ENCODE measurements around the gene TRIM38. TPM values are rescaled to one million over a fixed set of nuclear protein-coding genes. Genes with fewer than 3 reads are reported as not detected.
A peak's percentile ranks its signal among the peaks of the same experiment; 100 is the strongest.

Gene TRIM38
- total and polyA plus RNA-seq, 2 of the 13 experiments (the other 11 are each of a cell fraction or from before 2014, with no cell fraction given): 2.5 to 3.1 TPM

DNA sequence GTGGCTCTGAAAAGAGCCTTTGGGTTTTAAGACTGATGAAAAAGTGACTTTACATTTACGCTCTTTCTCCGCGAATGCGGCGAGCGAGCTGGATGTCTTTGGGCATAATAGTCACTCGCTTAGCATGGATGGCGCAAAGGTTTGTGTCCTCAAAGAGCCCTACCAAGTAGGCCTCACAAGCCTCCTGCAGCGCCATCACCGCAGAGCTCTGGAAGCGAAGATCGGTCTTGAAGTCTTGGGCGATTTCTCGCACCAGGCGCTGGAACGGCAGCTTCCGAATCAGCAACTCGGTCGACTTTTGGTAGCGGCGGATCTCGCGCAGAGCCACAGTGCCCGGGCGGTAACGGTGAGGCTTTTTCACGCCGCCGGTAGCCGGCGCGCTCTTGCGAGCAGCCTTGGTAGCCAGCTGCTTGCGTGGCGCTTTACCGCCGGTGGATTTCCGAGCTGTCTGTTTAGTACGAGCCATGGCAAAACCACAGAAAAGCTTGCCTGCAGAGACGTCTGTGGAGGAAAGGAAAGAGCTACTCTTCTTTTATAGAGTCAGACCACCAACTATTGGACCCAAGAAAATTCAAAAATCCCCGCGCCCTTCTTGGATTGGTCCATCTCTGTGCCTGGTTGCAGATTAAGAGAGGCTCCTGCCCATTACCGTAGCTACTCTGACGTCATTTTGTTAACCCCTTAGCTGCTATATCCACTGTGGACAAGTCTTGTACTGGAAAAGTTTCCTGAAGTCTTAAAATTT is 69.2 kb downstream of the TRIM38 start (continued):
- peak; percentile 91 for TF ChIP-seq ZNF142 (CRISPR knock-in tag; IDR thresholded peaks at IDR 0.05)
- TF ChIP-seq, protein P1, sequence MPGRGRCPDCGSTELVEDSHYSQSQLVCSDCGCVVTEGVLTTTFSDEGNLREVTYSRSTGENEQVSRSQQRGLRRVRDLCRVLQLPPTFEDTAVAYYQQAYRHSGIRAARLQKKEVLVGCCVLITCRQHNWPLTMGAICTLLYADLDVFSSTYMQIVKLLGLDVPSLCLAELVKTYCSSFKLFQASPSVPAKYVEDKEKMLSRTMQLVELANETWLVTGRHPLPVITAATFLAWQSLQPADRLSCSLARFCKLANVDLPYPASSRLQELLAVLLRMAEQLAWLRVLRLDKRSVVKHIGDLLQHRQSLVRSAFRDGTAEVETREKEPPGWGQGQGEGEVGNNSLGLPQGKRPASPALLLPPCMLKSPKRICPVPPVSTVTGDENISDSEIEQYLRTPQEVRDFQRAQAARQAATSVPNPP (CRISPR knock-in tag; IDR thresholded peaks at IDR 0.05): no peak
- TF ChIP-seq ZNF652 (CRISPR knock-in tag; IDR thresholded peaks at IDR 0.05; ENCODE audit: borderline replicate concordance, low read depth): peak; percentile 100
- 0 out of 2 replicates have a peak, but pooled peaks have one; percentile 12 for TF ChIP-seq ZSCAN9 (CRISPR knock-in tag; IDR thresholded peaks at IDR 0.05; ENCODE audit: borderline replicate concordance)
- TF ChIP-seq, protein P2, sequence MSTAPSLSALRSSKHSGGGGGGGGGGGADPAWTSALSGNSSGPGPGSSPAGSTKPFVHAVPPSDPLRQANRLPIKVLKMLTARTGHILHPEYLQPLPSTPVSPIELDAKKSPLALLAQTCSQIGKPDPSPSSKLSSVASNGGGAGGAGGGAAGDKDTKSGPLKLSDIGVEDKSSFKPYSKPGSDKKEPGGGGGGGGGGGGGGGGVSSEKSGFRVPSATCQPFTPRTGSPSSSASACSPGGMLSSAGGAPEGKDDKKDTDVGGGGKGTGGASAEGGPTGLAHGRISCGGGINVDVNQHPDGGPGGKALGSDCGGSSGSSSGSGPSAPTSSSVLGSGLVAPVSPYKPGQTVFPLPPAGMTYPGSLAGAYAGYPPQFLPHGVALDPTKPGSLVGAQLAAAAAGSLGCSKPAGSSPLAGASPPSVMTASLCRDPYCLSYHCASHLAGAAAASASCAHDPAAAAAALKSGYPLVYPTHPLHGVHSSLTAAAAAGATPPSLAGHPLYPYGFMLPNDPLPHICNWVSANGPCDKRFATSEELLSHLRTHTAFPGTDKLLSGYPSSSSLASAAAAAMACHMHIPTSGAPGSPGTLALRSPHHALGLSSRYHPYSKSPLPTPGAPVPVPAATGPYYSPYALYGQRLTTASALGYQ (CRISPR knock-in tag; IDR thresholded peaks at IDR 0.05): peak; percentile 92
- TF ChIP-seq, protein P3, sequence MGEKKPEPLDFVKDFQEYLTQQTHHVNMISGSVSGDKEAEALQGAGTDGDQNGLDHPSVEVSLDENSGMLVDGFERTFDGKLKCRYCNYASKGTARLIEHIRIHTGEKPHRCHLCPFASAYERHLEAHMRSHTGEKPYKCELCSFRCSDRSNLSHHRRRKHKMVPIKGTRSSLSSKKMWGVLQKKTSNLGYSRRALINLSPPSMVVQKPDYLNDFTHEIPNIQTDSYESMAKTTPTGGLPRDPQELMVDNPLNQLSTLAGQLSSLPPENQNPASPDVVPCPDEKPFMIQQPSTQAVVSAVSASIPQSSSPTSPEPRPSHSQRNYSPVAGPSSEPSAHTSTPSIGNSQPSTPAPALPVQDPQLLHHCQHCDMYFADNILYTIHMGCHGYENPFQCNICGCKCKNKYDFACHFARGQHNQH (CRISPR knock-in tag; IDR thresholded peaks at IDR 0.05): peak; percentile 79
- no peak; the same call in 1 of the 2 replicates for TF ChIP-seq DNMT3B (CRISPR knock-in tag; conservative IDR thresholded peaks at IDR 0.05)
- no peak for TF ChIP-seq ZKSCAN5 (CRISPR knock-in tag; IDR thresholded peaks at IDR 0.05)
- 0 out of 2 replicates have a peak, but pooled peaks have one; percentile 67 for TF ChIP-seq FLYWCH1 (CRISPR knock-in tag; IDR thresholded peaks at IDR 0.05)
- peak; percentile 79; the same call in 1 of the 2 replicates for TF ChIP-seq ZNF619 (CRISPR knock-in tag; IDR thresholded peaks at IDR 0.05)
- TF ChIP-seq GLI4 (CRISPR knock-in tag; IDR thresholded peaks at IDR 0.05; ENCODE audit: borderline replicate concordance): no peak
- no peak for TF ChIP-seq HOMEZ (CRISPR knock-in tag; IDR thresholded peaks at IDR 0.05; ENCODE audit: low read depth)
- peak; percentile 60; the same call in 1 of the 2 replicates for TF ChIP-seq ZNF292 (CRISPR knock-in tag; IDR thresholded peaks at IDR 0.05; ENCODE audit: borderline replicate concordance, low read depth)
- no peak for TF ChIP-seq ELF4 (CRISPR knock-in tag; IDR thresholded peaks at IDR 0.05; ENCODE audit: borderline replicate concordance)
- TF ChIP-seq CREB3 (CRISPR knock-in tag; IDR thresholded peaks at IDR 0.05): no peak
- TF ChIP-seq REXO4 (CRISPR knock-in tag; IDR thresholded peaks at IDR 0.05; ENCODE audit: borderline replicate concordance): no peak
